Right renal pelvis (tissue), 4 donors: ENCODE measurements around the gene DYRK1A. TPM values are rescaled to one million over a fixed set of nuclear protein-coding genes. Genes with fewer than 3 reads are reported as not detected.

Source experiments
- DNase-seq, 4 donors: peaks; one replicate each; pipeline ENCODE4 v3.0.0-alpha.2; 2013; ENCODE audit warnings: low read depth in 4 of 4, low spot score in 3 of 4, missing footprints in 1 of 4
- polyA plus RNA-seq, 4 donors: library from polyadenylated mRNA; unstranded; fragments of 120-200 nt; gene quantifications; one replicate each; pipeline ENCODE4 v1.2.1, GENCODE V29; 2013; ENCODE audit not compliant: insufficient read length in 4 of 4

Gene DYRK1A
- polyA plus RNA-seq, 4 donors = 60.0 to 77.4 (median 73.2) TPM

DNA sequence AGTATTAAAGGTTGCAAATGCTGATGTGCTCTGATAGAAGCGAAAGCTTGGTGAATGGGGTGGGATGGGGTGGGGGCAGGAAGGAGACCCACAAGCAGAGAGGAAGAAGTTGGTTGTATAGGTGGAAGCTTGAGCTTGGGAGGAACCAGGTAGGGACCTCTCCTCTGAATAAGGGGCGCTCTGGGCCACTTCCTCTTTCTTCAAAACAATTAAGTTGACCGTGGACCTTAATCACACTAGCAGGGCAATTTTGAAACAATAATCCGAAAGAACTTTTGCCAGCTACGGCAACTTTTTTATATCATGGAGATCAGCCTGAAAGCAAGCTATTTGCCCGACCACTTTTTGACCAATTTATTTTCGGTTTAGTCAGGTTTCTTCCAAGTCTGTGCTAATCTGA, 1.9 kb upstream of the DYRK1A start:
- no peak for DNase-seq

DNA sequence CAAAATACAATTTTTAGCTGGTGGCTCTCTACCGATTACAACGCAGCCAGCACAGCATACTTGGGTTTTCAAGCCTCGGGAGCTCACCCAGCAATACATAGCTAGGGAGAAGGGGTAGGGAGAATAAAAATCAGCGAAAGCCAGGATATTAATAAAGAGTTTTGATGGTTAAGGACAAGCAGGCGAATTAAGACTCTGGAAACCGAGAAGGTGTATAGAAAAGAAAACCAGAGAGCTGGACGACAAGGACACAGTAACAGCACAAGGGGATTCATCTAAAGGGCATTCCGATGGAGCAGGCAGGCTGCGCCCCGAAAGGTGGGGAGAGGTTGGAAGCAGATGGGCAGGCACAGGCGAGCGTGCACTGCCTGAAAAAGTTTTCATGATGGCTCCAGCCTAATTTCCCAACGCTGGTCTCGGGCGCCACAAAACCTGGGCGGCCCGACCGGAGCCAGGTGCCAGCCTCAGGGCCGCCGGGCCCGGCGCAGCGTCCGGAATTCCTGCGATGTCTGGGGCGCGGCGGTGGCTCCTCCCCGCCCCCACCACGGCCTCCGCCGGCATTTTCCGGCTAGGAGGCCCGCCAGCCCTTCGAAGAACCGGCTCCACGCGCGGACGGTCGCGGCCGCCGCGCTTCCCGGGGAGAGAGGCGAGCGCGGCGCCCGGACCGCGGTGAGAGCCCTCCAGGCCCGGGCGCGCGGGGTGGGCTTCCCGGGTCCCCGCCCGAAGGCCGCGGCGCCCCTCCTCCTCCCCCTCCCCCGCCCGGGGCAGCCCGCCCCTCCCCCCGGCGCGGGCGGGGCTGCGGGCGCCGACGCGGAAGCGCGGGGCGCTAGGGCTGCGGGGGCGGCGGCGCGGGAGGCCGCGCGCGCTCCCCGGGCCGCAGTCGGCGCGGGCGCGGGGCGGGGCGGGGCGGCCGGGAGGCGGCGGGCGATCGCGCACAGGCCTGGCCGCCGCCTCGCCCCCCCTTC, 774 bp upstream of the DYRK1A start:
- peak in 2 of 4 donors; percentile 58 to 65 for DNase-seq

DNA sequence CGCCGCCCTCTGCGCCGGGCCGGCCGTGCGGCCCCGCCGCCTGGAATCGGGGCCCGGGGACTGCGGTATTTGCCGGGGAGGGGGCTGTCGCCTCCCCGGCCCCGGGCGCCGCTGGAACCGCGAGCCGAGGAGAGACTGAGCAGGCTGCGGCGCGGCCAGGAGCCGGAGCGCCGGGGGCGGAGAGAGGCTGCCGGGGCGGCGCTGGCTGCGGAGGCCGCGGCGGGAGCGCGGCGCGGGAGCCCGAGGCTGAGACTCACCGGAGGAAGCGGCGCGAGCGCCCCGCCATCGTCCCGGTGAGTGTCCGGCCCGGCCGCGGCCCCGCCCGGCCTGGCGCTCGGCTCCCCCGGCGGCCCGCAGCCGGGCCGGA, 746 bp downstream of the DYRK1A start:
- no peak for DNase-seq

DNA sequence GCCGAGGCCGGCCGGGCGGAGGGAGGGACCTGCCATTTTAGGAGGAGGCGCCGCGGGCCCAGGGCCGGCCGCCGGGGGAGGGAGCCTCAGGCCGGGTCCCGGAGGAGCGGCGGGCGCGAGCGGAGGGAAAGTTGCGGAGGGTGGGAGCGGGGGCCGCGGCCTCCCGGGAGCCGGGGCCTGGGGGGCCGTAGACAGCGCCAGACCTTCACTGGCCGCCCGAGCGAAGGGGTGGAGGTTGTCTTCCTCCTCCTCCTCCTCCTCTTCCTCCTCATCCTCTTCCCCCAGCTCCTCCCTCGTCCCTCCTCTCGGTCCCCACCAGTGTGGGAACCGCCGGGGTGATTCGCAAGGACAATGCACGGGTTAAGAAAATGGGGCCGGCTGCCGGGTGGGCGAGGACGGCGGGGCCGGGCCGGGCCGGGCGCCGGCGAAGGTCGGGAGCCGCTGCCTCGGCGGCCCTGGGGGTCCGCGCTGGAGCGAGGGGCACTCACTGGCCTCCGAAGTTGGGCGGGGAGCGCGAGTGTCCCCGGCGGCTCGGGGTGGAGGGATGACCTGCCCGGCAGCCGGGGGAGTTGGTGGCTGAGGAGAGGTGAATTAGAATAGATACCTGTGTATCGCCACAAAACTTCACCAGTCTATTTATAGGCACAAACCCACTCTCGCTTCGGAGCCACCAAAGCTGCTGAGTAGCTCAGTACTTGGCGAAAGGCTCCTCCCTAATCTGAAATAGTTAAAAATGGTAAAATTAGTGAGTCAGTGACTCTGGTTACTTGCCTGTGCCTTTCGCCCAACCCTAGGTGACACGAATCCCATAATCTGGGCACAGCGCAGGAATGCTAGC, 1.3 kb downstream of the DYRK1A start:
- DNase-seq = no peak

DNA sequence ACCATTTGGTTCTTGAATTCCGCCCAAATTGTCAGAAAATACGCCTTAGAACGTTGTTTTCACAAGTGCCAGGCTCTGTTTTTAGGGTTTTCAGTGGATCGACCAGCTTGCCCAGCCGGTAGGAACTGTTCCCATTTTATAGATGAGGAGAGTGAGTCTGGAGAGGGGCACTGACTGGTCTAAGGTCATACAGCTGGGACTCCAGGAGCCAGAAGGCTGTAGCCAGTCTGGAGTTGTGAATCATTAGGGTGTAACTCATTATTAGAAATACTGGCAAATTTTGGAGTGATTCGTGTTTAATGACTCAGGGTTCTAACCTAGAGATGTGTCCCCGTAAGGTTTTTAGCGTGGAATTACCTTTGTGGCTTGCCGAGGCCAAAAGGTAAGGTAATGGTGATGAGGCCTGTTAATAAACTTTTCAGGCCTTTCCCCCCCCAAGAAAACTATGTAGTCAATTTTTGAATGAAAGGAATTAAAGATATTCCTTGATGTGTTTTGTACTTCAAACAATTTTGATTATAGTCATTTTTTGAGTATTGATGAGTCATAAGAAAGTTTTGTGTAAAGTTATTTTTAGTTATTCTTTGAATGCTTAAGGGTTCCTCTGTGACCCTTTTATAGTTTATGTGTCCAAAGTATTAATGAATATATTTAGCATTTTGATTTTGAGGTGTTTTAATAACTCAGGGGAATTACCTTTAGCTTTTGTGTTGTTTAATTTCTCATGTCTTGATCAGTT, 2.1 kb downstream of the DYRK1A start:
- DNase-seq = no peak

DNA sequence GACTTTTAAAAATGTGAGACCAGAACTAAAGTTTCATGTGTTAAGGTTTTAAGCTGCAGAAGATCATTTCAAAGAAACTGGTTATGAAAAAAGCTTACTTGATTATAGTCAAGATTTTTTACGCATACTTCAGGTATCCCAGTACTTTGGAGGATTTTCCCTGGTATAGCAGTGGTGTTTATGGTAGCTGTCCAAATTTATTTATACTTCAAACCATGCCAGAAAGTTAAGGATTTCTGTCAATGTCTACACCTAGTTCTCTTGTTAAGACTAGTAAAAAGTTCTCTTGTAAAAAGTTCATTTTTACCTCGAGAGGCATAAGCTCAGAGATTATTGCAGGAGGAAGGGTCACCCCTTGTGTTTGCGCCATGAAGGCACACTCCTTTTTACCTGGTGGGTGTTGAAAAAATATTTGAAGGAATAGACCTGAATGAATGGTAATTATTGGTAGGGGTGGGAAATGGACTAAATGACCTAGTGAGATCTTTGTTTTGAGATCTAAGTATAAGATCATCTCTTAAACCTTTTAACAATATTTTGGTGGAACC, 2.8 kb downstream of the DYRK1A start:
- DNase-seq = no peak

DNA sequence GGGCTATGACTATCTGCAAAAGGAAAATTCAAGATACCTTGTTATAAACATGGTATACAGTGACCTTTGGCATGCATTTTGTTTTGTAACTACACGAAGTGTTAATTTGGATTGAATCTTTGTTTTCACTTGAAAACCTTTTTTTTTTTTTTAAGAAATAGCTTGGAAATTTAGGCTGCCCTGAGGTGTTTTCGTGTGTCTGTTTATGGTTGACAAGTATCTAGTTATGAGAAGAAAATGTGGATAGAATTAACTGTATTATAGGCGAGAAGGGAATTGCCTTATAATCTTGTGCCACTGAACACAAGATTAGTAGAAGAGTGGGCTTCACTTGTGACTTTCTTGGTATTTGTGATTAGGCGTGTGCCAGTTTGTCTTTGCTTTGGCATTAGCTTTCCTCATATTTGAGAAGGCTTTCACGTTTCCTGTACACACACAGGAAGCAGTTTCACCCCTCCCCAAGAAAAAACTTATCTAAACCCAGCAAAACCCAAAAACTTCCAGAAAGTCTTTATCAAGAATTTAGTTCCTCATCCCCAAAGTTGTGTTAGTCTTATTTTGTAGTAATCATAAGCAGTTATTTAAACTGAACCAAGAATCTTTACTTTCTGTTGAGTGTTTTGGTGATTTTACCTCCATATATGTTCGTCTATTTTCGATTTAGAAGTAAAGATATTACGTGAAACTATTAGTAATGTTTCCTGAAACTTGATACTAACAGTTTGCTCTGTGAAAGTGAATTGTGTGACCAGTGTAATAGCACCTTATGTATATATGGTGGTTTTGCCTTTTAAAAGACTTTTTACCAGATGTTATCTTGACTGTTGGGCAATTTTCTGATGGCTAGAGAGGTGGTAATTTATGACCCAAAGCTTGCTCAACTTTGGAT, 3.8 kb downstream of the DYRK1A start:
- DNase-seq = no peak

DNA sequence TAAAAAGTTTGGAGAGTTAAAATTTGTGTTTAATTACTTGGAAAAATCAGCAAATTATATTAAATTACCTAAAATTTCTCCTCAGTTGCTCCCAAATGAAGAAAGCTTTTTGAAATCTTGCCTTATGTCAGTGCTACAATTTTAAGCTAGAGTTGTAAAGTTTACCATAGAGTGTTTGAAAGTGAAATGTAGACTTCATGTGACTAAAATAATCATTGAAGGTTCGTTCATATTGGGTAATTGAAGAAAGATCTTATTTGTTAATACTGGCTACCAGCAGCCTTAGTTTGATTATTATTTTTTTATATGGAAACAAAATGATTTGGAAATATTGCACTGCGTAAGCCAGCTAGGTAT, 4.4 kb downstream of the DYRK1A start:
- no peak for DNase-seq

DNA sequence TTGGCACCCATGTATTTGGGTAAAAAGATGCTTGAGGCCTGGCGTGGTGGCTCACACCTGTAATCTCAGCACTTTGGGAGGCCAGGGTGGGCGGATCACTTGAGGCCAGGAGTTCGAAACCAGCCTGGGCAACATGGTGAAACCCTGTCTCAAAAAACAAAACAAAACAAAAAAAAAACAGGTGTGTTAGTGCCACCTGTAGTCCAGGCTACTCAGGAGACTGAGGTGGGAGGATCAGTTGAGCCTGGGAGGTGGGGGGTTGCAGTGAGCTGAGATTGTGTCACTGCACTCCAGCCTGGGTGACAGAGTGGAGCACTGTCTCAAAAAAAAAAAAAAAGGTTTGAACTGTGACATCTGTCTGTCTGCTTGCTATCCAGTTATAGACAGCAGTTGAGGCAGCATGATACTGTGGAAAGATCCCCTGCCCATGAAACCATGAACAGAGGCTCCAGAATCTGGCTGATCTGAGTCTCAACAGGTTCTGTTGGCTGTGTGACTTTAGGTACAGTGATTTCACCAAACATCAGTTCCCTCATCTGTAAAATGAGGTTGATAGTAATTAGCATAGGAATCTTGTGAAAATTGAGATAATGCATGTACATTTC, 5.7 kb downstream of the DYRK1A start:
- no peak for DNase-seq

DNA sequence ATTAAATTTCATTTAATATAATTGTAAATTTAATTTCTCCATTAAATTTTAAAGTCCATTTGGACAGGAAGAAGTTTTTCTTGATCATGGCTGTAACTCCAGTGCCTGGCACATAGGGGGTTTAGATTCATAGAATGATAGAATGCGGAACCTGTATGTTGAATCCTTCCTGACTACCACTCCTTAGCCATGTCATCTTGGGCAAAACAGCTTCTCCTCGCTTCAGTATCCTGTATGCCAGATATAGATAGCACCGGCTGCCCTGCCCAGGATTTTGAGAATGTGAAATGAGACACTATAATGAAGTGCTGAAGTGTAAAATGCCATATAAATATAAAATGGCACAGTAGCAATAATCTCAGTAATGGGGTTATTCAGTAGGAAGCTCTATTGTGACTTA, 6.4 kb downstream of the DYRK1A start:
- no peak for DNase-seq

DNA sequence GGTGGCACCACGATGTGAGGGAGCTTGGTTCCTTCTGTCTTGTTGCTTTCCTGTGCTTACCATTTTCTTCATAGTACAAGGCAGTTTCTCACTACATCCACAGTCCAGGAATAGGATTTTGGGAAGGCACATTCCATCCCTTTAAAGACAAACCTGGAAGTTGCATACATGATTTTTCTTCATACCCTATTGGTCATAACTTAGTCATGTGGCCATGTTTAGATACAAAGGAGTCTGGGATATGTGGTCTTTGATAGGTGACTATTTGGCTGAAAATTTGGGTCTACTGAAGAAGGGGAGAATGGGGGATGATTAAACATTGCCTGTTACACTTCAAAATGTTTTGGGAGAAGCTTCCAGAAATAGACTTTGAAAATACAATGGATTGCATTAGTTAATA, 7.0 kb downstream of the DYRK1A start:
- DNase-seq = no peak

DNA sequence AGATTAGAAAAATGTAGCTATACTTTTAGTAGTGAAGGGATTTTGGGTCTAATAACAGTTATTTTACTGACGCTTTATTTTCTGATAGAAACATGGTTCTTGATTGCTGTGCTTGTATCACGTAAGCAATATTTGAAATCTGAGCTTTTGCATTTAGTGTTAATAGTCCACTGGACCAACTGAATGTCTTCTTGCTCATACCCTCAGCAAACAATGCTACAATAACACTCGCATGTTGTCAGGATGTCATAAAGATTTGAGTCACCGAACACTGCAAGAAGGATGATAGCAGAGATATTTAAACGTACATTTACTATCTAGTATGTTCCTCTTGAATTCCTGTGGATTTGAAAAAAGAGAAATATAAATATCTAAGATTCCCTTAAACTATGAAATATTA, 7.5 kb downstream of the DYRK1A start:
- no peak for DNase-seq

DNA sequence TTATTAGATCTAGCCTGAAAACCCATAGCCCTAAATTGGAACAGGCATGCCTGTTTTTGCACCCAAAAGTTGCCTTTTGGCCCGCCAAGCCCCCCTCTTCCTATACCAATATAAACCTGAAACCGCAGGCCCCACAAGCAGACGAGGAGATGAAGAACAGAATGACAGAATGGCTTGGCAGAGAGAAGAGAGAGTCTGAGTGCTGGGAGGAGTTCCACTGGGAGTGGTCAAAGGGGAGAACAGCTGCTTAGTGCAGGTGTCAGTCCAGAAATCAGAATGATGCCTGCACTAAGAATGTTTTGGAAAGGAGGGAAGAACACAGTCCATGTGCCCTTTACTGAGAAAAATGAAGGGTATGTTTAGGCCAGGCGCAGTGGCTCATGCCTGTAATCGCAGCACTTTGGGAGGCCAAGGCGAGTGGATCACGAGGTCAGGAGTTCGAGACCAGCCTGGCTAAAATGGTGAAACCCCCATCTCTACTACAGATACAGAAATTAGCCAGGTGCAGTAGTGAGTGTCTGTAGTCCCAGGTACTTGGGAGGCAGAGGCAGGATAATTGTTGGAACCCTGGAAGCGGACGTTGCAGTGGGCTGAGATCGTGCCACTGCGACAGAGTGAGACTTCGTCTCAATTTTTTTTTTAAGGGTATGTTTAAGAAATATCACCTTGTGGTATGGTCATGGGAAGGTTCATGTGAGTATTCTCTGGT, 9.4 kb downstream of the DYRK1A start:
- DNase-seq = no peak

DNA sequence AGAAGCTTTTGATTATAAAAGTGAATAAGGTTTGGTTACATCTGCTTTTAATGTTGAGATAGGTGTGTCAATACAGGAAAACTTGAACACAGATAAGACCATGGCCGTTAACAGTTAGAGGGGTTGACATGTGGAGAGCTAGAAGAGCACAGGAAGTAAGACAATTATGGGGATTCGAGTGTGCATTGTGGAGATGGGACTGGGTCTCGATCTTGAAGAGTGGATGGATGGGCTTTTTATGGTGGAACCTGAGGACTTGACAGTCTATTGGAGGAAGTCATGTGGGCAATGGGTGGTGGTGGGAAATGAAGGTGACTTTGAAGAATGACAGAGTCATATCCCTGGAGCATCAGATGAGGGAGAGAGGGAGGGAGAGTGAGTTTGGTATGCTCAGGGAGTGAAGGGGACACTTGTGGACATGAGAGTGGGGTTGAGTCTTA, 12.1 kb downstream of the DYRK1A start:
- DNase-seq = no peak

DNA sequence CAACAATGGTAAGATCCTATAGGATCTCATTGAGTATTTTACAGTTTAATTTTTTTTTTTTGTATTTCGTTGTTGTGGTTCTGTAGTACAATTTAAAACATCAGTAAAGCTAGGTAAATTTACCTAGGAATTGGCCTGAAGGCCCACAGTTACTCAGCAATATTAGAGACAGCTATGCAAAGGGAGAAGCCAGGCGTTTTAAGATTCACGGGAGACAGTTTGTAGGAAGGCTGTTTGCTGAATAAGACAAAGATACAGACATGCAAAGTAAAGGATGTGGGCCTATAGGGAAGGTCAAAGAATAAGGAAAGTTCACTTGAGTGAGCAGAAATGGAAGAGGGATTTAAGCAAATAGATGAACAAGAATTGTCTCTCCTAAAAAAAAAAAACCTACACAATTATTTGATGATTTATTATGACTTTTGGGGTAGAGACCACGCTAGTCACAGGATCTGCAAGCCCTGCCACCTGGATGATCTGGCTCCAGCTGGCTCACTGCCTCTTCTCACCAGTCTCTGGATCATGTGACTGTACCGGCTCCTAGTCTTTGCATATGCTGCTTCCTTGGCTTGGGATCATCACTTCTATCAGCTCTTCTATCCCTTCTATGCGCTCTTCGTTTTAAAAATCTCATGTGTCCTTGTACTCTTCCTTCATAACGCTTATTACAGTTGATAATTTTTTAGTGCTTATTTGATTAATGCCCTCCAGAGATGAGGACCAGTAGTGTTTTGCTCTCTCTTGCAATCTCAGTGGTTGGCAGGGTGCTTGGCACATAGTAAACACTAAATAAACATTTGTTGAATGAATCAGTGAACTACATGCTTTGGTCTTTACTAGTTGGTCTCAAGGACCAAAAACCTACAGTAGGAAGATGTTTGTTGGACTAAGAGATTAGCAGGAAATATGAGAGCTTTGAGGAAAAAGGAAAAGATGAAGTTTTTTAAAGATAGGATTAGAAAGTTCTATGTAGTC, 14.1 kb downstream of the DYRK1A start:
- no peak for DNase-seq

DNA sequence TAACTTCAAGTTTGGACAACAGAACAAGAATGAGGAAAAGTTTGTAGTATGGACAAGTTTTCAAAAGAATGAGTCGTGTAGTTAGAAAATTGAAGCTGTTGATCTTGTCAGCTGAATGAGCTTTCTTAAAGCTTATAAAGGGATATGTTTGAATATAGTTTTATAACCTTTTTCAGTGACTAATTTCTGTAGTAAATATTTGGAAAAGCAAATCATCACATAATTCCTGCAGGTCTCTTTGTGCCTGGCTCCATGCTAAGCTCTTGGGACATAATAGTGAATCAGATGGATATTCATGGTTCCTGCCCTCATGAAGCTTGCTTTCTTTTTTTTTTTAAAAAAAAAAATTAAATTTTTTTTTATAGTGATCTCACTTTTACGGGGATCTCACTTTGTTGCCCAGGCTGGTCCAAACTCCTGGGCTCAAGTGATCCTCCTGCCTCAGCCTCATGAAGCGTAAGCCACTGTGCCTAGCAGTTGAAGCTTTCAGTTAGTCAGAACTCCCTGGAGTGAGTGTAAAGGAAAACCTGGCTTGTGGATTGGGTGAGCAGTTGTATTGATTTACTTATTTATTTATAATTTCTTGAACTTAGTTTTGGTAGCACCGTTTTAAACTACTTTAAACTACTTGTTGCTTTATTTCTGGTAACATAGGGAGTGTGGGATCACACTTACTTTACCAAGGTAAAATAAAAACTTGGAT, 15.5 kb downstream of the DYRK1A start:
- no peak for DNase-seq

DNA sequence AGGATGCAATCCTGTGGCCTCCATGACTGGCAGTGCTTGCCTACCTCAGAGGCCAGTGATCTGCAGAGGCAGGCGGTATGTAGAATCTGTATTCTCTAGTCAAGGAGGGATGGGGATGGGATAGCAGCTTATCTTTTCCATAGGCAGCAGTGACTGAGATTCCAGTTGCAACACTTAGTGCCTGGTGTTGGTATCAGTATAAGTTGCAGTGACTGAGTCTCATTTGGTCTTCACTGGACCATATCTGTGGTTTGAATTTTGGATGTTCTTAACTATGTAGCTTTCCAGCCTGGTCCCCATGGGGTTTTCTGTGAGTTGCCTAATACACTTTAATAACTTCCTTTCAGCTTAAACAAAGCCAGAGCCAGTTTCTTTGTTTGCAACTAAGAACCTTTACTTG, 16.5 kb downstream of the DYRK1A start:
- DNase-seq = no peak
